GM12874 (cell line): ENCODE measurements around the gene CLN6.

Experiments
- CTCF ChIP-seq: IDR thresholded peaks from 2 replicates; pipeline ENCODE4 v1.5.1; 2011; ENCODE audit warnings: low read depth, mild to moderate bottlenecking, control low read depth, low read length, moderate library complexity; ENCODE audit not compliant: insufficient read depth

Gene CLN6

GRCh38 chr15:68264282-68264681, 34.8 kb upstream of the CLN6 start:
- TF ChIP-seq CTCF = no peak

GRCh38 chr15:68262514-68263356, 33.2 kb upstream of the CLN6 start:
- no peak for TF ChIP-seq CTCF

GRCh38 chr15:68261980-68262379, 32.5 kb upstream of the CLN6 start:
- no peak for TF ChIP-seq CTCF

GRCh38 chr15:68261241-68261640, 31.7 kb upstream of the CLN6 start:
- no peak for TF ChIP-seq CTCF

GRCh38 chr15:68259883-68260282, 30.4 kb upstream of the CLN6 start:
- TF ChIP-seq CTCF = no peak

- TF ChIP-seq CTCF = no peak
Observed at GRCh38 chr15:68258692-68259091, 29.2 kb upstream of the CLN6 start.

- TF ChIP-seq CTCF = no peak
Observed at GRCh38 chr15:68256675-68257450, 27.3 kb upstream of the CLN6 start.
